HG03039 (cell line): ENCODE data around the gene ANO4.
"Not testable (repeated sequence)": the region's sequence is repeated elsewhere in the genome, so short reads cannot be mapped to it uniquely, and the experiment has no call there.

Experiments
- ATAC-seq: cut with Tn5 transposase; IDR thresholded peaks from one replicate; pipeline ENCODE4 v1.9.1; 2021; ENCODE audit warnings: mild to moderate bottlenecking, moderate library complexity; ENCODE audit not compliant: unreplicated experiment

The ANO4 gene

DNA sequence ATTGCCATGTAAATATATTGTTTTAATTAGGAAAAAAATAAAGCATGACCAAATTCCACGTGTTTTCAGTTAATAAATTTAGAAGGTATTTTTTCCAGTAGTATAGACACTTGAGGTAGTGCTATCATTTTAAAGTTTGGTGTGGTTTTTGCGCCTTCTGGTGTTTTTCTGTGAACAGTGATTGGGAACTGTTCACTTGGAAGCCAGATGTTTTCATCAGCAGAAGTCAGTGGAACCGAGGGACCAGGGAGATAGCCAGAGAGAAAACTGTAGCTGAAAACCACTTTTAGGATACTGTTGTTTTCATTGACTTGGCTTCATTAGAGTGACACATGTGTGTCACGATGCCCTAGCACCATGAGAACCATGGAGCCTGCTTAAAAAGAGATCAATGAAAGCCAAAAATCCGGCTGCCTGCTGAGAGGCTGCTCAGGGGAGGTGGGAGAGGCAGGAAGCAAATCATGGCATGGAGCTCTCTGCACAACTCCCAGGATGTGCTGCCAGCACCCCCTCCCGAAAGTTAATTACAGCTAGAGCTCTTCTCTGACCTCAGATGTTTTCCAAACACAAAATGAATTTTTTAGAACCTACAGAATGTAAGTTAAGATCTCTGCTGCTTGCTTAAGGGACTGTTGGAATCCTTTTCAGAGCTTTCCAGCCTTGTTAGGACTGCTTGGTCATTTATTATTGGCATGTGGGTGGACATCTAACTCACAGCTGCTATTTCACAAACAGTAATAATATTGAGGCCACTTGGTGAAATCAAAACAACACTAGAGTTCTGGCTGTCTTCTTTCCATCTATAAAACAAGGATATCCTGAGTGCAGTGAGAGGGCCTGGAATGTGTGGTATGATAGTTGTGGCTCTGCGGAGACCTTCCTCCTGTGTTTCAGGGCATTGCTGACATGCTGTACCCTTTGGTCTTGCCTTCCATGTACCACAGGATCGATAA lies 192.3 kb downstream of the ANO4 start:
- ATAC-seq = no peak

DNA sequence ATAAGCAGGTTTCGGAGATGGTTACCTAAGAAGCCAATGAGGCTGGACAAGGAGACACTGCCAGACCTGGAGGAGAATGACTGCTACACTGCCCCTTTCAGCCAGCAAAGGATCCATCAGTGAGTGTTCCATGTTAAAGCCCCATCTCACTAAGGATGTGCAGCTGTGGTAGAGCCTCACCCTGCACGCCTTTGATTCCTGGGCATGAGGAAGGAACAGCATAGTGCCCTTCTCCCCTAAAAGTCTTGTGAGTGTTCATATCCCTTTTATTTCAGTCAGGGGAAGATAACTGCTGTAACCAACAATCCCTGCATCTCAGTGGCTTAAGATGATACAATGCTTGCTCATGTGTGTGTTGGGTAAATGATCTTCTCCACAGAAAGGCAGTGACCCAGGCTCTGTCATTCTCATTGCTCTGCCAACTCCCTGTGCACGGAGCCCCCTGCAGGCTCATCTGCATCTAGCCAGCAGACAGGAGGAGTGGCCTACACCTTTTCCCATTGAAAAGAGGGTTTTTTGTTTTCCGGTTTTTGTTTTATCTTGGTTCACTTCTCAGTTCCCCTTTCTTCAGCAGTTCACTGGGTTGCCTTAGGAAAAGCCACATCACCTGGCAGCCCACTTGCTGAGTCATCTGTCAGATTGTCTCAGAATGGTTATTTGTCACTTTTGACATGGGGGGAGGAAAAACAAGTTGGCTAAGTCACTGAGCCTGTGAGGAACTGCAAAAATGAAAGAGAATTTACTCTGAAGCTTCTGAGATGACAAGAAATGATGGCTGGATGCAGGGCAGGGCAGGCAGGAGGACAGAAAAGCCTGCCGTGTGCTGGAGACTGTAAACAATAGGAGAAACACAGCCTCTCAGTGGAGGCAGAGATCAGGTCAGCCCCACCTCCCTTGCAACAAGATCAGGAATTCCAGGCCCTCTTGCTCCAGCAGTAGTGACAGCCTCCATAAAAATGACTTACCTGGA lies 193.3 kb downstream of the ANO4 start:
- ATAC-seq = peak; percentile 96

DNA sequence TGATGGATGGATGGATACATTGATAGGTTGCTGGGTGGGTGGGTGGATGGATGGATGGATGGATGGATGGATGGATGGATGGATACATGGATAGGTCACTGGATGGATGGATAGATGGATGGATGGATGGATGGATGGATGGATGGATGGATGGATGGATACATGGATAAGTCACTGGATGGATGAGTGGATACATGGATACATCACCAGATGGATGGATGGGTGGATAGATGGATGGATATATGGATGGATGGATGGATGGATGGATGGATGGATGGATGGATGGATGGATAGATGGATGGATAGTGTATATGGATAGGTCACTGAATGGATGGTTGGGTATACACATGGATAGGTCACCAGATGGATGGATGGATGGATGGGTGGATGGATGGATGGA lies 194.9 kb downstream of the ANO4 start:
- not testable (repeated sequence) for ATAC-seq

DNA sequence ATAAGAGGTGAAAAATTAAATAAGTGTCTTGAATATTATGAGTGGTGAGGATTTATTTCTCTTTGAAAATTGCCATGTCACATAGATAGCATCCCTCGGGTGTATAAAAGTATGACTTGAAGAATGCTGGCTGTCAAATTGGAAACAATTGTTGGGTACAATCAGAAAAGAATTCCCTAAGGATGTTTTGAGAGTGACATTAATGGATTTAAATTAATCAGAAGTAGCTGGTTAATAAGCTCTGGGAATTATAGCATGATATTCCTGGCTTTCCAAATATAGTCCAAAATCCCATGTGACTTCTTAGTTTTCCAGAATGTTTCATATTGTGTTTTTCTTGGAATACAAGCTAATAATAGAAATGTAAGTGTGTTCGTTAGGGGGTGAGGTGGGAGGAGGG lies 196.5 kb downstream of the ANO4 start:
- no peak for ATAC-seq

DNA sequence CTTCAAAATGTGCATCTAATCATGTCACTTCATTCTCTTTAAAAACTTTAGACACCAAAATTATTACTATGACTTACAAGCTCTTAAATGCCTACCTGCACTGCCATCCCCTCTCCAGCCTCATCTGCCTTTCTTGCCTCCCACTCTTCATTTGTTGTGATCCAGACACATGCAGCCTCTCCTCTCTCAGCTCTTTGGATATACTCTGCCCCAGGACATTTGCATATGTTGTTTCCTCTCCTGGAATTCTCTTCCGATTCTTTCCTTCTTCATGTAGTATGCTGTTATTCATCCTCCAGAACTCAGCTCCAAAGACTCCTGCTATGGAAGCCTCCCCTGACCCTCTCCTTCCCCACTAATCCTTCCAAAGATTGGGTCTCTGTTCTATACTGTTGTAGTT lies 197.6 kb downstream of the ANO4 start:
- no peak for ATAC-seq

DNA sequence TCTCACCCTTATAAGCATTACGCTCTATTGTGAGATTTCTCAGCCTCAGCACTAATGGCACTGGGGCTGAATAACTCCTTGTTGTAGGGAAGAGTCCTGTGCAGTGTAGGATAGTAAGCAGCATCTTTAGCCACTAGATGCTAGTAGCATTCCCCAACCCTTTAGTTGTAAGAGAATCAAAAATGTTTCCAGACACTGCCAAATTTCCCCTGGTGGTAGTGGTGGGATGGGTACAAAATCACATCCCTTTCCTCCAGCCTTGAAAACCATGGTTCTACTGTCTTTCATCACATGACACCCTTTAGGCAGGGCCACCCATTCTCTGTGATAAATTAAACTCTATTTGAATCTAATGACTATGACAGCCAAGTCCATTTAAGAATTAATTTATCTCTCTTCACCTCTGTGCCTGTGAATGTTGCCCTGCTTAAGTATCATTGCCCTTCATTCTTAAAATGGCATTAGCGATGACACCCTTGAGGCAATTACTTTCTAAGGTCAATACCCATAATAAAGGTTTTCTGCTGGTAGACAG lies 199.4 kb downstream of the ANO4 start:
- ATAC-seq = no peak

DNA sequence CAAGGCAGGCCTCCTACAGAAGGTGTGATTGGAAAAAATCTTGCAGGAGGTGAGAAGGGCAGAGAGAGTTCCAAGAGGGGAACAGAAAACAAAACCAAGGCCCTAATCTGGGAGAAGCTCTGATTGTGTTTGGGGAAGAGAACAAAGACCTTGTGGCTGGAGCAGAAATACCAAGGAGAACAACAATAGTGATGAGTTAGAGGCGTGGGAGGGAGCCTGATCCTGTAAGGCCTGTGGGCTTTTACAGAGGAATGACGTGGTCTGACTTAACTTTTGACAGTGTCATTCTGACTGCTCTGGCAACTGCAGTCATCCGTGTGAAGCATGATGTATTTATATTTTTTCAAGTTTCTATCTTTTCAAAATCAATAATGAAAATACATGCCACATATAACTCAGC lies 200.6 kb downstream of the ANO4 start:
- peak; percentile 69 for ATAC-seq

DNA sequence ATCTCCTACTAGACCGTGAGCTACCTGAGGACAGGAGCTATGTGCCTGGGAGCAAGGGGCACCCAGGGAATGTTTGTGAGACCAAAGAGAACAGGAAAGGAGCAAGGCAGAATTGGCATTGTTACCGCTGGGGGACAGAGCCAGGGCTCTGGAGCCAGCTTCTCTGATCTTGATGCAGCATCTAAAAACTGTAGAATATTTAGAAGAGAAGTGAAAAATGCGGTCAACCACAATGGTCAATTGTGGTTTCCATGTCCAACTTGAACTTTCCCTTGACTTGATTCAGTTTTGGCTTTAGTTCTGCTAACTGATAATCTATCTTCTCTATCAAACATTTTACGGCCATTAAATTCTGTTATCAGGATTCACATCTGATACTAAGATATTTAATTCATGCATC lies 201.2 kb downstream of the ANO4 start:
- peak; percentile 75 for ATAC-seq

DNA sequence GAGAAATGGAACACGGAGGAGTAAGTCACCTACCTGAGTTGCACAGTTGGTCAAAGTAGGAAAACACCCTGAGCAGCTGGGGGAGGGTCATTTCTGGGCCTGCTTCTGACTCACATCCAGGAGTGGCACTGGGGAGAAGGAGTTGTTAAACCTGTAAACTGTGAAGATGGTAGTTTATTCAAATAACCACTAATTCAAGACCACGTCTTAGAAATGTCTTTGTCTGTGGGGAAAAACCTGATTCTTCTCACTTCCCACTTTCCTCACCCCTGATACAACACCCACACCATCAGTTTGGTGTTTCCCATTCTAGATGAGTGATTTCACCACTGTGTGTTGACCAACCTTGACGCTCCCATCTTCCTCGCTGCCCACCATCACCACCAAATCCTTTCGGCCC lies 207.1 kb downstream of the ANO4 start:
- peak; percentile 81 for ATAC-seq

DNA sequence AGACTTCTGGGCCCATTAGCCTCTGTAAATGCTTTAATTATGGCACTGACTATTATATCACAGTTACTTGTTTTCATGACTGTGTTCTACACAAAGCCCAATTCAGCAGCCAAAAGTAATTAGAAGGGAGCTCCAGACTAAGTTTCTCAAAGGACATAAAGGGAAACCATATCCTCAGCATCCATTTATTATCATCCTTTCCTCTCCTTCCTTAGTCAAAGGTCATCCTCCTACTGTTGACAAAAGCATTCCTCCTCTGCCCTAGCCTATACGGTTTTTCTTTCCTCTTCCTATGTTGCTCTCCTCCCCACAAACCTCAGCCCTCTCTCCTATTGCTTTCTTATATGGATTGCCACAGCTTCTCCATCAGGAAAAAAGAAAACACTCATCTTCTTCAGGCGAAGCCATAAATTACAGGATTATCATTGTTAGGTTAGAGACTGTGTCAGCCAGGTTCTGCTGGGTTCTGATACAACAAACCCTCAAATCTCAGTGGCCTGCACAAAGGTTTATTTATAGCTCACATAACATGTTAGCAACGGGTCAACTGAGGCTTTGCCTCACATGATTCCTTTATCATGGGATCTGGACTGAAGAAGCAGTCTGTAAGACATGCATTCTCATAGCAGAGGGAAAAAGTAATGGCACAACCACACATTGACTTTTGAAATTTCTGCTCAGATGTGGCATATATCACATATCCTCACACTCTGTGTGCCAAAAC lies 208.3 kb downstream of the ANO4 start:
- no peak for ATAC-seq

DNA sequence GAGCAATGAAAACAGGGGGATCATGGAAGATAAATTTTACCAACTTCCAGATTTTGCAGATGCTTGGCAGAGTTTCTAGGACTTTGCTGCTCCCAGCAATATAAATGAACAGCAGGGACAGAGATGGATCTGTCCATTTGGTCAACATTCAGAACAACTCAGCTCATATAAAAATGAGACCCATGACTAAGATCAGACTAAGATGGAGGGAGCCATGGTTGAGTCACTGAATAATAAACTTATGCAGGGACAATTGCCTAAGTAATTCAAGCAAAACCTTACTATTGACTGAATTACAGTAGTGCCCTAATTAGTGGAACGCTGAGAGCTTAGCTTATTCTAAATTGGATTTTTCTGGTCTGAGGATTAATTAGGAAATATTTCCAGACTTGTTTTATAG lies 210.3 kb downstream of the ANO4 start:
- ATAC-seq = no peak

DNA sequence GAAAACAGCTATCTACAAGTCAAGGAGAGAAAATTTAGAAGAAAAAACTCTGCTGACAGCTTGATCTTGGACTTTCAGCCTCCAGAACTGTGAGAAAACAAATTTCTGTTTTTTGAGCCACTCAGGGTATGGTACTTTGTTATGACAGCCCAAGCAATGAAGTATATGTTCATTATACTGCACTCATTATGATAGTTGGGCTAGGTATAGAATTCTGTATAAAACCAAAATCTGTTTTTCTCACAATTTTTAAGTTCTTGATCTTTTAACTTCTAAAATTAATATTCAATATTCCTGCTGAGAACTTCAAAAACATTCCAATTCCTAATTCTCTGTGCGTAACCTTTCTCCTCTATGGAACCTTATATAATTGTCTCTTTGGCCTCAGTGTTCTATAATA lies 214.7 kb downstream of the ANO4 start:
- ATAC-seq = no peak

DNA sequence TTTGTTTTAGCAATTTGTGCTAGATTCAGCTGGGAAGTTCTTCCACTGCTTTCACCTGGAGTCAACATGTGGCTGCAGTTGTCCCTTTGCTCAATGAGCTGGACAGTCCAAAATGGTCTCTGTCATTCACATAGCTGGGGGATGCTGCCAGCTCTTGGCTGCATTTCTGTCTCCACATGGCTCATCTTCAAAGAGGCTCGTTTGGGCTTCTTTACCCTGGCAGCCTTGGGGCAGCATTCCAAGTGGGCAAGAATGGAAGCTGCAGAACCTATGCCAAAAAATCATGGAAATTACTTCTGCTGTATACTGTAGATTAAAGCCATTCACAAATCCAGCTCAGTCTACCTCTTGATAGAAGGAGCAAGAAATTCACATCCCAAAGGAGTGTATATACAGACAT lies 216.3 kb downstream of the ANO4 start:
- ATAC-seq = no peak

DNA sequence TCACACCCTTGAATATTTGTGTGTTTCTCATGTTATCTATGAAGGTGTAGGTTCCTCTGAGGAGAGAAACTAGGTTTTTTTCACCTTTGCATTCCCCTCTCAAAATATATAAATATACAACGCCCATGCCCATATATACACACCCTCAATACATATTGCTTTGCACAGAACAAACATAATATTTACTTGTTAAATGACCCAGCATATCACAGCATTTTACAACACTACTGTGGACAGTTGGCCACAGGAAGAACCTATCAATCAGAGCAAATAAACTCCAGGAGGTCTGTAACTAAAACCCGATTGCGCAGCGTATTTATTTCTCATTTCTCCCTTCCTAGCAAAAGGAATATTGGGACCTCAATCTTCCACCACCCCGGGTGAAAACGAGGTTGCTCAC lies 219.4 kb downstream of the ANO4 start:
- ATAC-seq = no peak

DNA sequence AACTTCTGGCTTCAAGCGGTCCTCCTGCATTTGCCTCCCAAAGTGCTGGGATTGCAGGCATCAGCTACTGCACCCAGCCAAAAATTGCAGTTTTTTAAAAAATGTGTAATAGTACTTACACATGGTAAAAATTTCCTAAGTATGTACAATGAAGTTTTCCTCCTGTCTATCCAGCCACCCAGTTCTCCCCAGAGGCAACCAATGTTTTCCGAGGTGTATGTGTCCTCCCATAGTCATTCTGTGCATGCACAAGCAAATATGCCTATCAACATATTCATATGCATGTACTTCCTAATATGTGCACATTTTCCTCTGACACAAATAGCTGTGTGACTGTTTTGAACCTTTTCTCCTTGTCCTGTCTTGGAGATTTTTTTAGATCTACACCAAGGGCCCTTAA lies 220.5 kb downstream of the ANO4 start:
- ATAC-seq = no peak

DNA sequence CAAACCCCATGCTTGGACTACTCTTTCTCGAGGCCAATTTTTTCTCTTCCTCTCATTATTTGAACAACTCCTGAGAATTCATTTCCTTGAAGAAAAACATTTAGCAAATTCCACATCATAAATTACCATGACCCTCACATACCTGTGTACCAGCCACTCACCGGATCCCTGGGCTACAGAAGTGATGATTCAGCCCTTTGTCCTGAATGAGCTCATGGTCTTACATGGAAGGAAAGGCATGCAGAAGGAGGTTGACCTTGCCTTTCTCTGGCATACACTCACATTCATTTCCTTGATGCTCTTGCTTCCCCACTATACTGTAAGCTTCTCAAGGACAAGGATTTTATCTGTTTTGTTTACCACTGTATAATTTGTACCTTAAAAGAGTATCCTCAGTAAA lies 224.0 kb downstream of the ANO4 start:
- no peak for ATAC-seq

DNA sequence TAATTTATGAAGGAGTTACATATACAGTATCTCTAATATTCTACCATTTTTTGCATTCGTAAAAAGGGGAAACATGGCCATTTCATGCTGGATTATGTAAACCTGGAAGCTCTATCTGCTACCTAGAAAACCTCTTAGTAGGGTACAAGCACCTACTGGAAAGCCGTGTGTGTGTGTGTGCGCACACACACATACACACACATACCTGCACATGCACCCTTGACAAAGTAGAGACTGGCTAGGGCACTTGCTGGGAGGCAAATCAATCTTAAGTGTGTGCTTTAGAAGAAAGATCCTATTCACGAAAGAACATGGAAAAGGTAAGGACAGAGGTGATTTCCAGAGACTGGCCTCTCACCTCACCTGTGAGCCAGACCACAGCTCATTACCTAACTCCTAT lies 224.6 kb downstream of the ANO4 start:
- no peak for ATAC-seq

DNA sequence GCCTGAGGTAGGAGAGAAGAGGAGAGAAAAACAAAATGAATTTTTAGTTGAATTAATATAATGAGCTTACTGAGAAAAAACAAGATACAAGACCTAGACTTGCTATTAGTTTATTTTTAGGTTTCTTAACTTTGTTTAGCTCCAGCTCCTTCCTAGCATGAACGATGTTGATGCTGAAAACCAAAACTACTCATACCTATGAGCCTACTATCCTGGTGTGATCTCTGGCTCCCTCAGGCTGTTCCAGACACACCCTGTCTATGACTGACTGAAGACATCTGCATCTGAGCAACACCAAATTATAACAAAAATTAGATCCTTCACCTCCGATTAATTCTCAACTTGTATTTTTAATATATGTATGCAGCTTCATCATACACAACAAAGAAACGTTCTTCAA lies 225.1 kb downstream of the ANO4 start:
- ATAC-seq = no peak

DNA sequence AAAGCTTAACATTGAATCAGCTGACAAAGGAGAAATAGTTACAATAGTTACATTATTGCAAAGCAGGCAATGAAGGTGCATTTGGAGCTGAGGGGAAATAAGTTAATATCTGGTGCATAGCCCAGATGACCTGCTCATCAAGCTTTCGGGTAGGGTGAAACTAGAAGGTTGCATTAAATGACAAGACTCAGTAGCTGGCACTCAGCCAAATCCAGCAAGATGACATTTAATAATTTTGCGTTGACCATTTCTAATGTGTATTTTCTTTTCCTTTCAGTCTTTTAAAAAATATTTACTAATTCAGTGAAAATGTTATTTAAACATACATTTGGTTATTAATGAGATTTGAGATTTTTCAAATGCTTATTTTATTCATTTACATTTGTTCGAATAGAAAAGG lies 226.9 kb downstream of the ANO4 start:
- no peak for ATAC-seq

DNA sequence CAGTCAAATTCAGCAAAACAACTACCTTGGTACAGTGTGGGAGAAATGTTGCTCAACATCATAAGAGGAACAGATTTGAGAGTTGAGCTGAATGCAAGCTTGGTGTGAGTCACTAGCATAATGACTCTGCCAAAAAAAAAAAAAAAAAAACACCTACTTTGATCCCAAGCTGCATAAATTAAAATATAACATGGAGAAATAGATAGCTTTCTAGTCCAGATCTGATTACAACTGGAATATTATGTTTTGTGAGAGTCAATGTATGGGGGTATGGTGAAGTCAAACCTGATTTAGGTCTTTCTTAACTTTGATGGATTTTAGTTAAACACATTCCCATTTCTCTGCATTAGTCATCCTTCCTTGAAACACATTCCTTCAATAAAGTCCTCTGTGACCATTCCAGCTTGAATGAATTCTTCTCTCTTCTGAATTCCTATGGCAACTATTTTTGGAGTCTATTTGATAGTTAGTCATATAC lies 227.4 kb downstream of the ANO4 start:
- ATAC-seq = no peak

DNA sequence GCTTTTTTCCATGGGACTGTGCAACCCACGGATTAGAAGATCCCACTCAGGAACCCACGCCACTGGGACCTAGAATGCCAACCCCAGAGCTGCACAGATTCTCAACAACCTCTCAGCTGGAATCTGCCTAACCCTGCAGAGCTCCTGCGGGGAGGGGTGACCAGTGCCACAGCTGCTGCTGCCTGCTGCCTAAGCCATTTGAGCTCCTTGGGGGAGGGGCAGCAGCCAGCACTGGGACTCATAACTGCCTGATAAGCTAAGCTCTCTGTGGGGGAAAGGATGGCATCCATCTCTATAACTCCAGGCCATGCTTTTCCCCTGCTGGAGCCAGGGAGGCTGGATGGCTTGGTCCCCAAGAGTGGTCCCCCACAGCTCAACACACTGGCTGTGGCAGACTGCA lies 232.6 kb downstream of the ANO4 start:
- ATAC-seq = no peak
